Colon (tissue), 2 donors: ENCODE measurements around the gene EIF6.
"Not testable (repeated sequence)": the region's sequence is repeated elsewhere in the genome, so short reads cannot be mapped to it uniquely, and the experiment has no call there.

Experiments
- FAIRE-seq: peaks from 2 replicates; lab custom pipeline; 2012; peaks lifted over from hg19 to GRCh38; lab: Jason Lieb, UNC
- donor health status: control.
- donor health status: control.

The EIF6 gene

DNA sequence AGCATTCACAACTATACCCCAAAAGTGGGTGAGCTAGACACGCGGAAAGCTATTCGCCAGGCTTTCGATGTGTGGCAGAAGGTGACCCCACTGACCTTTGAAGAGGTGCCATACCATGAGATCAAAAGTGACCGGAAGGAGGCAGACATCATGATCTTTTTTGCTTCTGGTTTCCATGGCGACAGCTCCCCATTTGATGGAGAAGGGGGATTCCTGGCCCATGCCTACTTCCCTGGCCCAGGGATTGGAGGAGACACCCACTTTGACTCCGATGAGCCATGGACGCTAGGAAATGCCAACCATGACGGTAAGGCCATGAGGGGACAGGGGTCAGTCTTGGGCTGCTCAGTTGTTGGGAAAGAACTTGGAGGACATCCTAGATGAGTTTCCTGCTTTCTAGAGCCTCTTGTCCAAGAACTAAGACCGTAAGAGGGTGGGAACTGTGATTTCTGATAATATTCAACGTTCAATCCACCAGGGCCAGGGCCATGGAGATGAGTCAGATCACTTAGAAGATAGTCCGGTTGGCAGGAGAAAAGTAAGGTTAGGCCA lies 30.0 kb downstream of the EIF6 start:
- no peak for FAIRE-seq

DNA sequence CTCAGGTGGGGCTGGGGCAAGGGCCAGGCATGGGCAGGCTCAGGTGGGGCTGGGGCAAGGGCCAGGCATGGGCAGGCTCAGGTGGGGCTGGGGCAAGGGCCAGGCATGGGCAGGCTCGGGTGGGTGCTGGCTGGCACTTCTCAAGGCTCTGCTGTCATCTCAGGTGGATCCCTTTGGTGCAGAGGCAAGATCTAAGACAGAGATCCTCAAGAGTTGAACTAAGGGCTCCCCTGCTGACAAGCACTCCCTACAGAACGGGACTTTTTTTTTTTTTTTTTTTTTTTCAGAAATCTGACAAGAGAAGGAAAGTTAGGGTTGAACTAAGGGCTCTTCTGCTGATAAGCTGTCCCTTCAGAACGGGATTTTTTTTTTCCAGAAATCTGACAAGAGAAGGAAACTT lies 31.6 kb downstream of the EIF6 start:
- no peak for FAIRE-seq

DNA sequence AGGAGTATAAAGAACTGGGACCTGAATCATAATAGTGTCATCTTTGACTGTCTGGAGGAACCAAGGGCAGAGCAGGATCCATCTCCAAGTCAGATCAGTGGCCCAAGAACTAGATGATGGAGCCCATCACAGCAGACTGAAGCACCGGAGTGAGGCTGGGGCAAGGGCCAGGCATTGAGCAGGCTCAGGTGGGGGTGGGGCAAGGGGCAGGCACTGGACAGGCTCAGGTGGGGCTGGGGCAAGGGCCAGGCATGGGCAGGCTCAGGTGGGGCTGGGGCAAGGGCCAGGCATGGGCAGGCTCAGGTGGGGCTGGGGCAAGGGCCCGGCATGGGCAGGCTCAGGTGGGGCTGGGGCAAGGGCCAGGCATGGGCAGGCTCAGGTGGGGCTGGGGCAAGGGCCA lies 32.0 kb downstream of the EIF6 start:
- FAIRE-seq, result not testable (repeated sequence)

DNA sequence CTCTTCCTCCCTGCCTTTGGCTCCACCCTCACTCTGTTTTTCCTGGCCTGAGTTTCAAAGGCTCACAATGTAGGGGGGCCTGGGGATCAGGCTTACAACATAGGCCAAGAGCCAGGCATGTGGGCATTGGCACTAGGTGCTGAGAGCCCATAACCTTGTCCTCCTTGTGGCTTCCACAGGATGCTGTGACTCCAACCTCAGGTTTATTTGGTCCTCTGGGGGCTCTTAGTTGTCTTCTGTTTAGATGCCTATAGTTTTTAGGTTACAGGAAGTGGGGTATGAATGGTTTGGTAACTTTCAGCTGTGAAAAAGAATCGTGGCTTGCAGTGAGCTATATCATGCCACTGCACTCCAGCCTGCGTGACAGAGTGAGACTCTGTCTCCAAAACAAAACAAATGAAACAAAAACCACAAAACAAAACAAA lies 32.5 kb downstream of the EIF6 start:
- FAIRE-seq, result no peak

DNA sequence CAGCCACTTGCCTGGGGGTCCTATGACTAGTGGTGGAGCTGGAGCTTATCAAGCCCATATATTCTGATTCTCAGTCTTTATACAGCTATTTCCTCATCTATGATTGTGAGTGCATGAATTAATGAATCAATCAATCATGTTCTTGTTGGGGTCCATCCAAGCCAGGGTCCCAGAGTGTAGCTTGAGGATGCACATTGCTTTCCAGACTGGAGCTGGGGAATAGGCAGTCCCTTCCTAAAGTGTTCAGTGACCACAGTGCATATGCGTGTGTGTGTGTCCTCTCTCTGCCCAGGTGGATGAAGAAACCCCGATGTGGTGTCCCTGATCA lies 33.0 kb downstream of the EIF6 start:
- FAIRE-seq, result no peak

DNA sequence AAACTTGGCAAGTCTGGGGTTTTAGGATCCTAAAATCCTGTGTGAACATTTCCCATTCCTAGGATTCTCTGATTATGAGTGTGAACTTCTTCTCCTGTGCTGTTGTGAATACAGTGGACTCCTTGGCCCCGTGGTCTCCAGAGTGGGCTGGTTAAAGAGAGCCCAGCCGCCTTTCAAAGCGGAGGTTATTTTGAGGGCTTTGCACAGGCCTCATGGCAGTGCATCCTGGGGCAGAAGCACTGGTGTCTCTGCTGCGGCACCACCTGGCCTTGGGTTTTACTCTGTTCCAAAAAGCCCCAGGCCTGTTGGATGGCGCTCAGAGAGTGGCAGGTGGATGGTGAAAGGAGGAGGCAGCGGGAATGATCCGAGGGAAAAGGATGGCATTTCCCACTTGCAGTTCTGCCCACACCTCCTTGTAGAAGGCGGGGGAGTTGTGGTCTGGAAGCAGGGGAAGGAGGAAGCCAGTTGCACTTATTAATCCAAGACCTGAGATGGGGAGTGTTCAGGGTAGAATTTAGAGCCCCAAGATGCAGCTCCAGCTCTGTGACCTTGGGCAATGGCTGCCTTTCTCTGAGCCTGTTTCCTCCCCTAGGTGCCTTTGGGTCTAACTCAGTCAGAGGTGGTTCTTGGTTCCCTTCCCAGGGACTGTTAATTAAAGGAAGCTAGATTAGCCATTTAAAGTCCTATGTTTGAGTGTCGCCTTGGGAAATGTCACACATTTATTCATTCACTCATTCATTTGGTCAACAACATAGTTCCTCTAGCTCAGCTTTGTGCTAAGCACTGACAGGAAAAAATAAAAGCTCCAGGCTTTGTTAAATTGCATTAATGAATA lies 35.7 kb downstream of the EIF6 start:
- FAIRE-seq, result no peak

DNA sequence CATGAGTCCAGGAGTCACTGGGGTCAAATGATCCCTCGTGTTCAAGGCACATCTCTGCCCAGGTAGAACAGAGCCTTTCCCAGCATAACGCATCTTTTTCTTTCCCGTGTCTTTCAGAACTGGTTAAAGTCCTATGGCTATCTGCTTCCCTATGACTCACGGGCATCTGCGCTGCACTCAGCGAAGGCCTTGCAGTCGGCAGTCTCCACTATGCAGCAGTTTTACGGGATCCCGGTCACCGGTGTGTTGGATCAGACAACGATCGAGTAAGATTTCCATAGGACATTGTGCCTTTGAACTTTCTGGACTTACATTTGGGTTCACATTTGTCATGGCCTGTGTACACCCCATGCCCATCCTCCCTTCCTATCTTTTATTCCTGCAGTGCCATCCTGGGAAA lies 37.8 kb downstream of the EIF6 start:
- FAIRE-seq, result no peak

DNA sequence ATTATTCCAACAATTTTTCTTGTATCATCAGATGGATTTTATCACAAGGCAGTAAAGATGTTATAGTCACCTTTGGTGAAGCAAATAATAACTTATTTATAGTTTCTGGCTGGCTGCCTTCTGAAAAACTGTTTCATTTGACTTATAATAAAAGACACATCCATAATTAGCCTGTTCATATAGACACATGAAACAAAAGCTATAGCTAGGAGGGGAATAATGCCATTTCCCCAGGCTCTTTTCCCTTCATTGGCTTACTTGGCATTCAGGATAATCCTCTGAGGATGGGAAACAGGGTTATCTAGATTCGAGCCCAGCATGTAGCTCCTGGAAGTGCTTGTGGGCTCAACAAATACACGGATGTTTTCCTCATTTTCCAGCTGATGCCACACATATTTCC lies 40.6 kb downstream of the EIF6 start:
- no peak for FAIRE-seq

DNA sequence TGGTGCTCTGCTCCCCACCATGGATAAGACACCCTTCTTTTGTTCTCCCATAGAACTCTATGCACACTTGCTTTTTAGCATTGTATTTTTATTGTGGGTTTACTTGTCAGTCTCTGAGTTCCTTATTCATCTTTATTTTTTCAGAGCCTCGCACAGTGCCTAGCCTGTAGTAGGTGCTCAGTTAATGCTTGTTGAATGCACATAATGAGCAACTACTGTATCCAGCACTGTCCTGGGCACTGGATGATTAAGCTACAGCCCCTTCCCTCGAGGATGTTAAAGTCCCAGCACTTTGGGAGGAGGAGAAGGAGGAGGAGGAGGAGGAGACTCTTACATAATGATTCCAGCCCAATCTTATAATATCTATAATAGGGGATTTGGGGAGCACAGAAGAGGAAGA lies 41.3 kb downstream of the EIF6 start:
- FAIRE-seq, result no peak

DNA sequence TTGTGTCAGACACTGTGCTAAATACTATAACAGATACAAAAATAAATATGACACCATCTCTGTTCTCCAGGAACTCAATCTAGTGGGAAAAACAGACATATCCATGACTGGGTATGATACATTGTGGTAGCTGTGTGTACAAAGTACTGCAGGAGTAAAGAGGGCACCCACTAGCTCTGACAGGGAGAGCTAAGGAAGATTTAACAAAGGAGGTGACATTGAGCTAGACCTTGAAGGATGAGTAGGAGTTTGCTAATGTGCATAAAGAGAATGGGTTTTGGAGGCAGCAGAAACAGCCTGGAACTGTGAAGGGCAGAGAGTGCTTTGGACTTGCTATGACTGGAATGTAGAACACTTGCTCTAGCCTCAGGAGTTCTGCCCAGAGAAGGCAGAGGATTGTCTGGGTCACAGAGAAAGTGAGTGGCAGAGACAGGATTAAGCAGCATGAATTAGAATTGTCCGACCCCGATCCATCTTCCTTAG lies 43.7 kb downstream of the EIF6 start:
- FAIRE-seq, result no peak

DNA sequence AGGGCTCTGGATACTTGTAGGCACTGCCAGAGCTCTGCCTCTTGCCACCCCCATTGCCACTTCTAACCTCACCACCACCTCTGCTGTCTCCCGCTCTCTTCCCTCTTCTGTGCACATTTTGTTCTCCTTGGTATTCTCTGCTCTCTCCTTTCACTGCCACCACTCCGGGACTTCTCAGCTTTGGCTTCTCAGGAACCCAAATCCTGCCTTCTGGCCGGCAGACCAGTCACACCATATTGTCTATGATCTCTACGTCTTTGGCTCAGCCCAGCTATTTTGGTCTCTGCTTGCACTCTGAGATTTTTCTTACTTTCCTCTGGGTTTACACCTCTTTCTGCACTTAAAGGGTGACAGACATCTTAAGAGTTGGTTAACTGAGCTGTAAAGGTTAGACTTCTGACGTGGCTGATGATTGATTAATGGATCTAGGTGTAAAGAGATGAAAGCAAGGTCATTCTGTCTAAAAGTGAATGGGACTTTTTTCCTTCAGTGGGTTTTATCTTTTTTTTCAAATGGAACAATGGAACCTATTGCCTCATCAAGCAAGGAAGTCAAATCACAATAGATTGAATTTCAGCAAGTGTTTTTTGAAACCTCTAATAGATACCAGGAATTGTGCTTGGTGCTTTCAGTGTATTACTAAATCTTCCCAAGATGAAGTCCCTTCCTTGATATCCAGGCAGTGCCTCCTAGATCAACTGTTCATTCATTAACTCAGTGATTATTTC lies 44.3 kb downstream of the EIF6 start:
- FAIRE-seq, result no peak

DNA sequence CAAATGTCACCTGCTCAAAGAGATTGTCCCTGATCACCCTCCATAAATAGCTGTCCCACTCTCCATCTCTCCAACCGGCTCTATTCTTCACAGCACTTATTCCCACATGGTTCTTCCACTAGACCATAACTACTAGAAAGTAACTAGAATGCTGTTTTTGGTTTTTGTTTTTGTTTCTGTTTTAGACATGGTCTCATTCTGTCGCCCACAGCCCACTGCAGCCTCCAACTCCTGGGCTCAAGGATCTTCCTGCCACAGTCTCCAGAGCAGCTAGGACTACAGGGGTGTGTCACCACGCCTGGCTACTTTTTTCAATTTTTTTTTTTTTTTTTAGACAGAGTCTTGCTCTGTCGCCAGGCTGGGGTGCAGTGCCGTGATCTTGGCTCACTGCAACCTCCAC lies 45.8 kb downstream of the EIF6 start:
- no peak for FAIRE-seq

DNA sequence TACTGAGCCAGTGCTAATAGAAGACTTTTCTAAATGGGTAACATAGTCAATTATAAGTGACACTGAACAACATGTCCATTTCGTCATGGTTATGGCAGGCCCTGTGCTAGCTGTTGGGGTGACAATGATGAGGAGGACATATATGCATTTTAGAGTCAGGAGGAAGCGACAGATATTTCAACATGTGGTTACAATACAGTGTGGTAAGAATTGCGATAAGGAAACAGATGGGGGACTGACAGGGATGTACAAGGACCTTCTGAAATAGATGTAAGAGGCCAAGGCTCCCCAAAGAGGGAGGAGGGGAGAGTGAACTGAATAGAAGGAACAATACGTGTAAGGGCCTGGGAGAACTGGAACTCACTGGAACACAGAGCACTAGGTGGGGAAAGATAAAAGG lies 46.4 kb downstream of the EIF6 start:
- no peak for FAIRE-seq

DNA sequence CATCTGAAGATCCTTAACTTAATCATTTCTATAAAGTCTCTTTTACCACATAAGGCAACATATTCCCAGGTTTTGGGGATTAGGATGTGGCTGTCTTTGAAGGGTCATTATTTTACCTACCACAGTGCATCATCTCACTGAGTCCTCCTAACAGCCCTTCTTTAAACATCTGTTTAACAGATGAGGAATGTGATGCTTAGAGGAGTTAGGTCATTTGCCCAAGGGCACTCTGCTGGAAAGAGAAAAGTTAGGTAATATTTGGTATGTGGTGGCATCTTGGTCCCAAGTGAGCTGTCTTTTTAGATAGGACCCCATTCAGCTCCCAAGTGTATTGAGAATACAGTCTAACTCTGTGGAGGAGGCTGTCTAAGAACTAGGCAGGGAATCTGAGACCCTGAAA lies 47.1 kb downstream of the EIF6 start:
- FAIRE-seq, result no peak

DNA sequence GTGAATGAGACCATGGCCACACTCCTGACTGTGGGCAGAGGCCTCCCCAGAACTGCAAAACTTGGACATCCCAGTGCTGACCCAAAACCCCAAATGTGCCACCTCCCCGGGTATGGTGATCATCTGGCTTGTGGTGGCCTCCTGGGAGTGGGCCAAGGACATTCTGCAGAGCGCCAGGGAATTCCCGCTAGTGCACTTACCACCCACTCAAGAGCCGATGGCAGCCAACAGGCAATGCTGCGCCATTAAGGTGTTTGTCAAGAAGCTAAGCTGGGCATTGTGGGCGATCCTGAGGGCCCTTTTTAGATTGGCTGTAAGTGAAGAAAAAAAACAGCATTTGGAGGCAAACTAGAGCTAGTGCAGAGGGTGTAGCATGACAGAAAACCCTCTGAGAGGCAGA lies 48.7 kb downstream of the EIF6 start:
- no peak for FAIRE-seq

DNA sequence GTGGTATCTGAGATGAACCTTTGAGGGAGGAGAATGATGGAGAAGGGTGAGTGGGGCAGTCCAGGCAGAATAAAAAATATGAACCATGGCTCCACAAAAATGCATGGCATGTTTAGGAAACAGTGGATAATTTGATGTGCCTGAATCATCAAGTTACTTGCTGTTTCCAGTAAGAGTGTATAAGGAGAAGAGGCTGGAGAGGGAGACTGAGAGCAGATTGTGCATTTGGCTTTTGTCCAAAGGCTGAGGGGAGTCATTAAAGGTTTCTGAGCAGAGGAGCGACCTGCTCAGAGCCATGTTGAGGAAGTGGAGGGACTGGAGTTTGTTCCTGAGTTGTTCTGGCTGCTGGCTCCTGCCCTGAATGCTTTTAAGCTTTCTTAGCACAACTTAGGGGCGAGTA lies 52.0 kb downstream of the EIF6 start:
- FAIRE-seq, result no peak
